Measurements from ENCODE around the gene MARCHF10. TPM values are rescaled to one million over a fixed set of nuclear protein-coding genes. Genes with fewer than 3 reads are reported as not detected.

The MARCHF10 gene
- total RNA-seq, 4 donors from 2014 or later, result 0.29 to 0.81 TPM; not detected in 2

DNA sequence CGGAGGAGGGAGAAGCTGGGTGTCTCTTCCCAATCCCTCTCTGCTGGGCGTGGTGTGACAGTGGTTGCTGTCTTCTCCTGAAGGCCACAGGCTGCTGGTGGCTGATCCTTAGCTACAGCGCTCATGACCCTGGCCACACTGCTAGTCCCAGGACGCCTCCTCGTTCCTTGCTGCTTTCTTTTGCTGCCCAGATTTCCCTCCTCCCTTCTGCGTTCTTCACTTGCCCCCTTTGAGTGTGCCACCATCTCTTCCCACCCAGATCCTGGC is 90.6 kb downstream of the MARCHF10 start:
- no peaks in the 10 kb centered on the region for H3K4me1 ChIP-seq
- no peak for DNase-seq
- TF ChIP-seq CTCF (IDR thresholded peaks at IDR 0.05) (no peak), POLR2A (IDR thresholded peaks at IDR 0.05) (no peak)
- H3K36me3 ChIP-seq, result no peaks in the 10 kb centered on the region
- no peaks in the 10 kb centered on the region for H3K27me3 ChIP-seq
- no peak overlapping the region for H3K27ac ChIP-seq
- 95 to 96% methylated on average over 6 of the region's 6 CpGs for WGBS, 2 donors
- no peaks in the 10 kb centered on the region for H3K9me3 ChIP-seq
- intact Hi-C loops (cut with DNase I), result no loop called here
- no peak overlapping the region for H3K4me3 ChIP-seq (replicated peaks in 1 of 3)

GRCh38 chr17:62716834-62717588 is 91.1 kb downstream of the MARCHF10 start:
- no peak overlapping the region for H3K4me3 ChIP-seq (replicated peaks in 1 of 3)
- no peaks in the 10 kb centered on the region for H3K36me3 ChIP-seq
- no peak for DNase-seq
- H3K9me3 ChIP-seq, result no peaks in the 10 kb centered on the region
- no peaks in the 10 kb centered on the region for H3K4me1 ChIP-seq
- 85 to 92% methylated on average over 15 to 23 of the region's 23 CpGs for WGBS, 2 donors
- intact Hi-C loops (cut with DNase I), result no loop called here
- TF ChIP-seq CTCF (IDR thresholded peaks at IDR 0.05) (no peak), POLR2A (IDR thresholded peaks at IDR 0.05) (no peak)
- no peak overlapping the region for H3K27ac ChIP-seq
- H3K27me3 ChIP-seq, result no peaks in the 10 kb centered on the region

- intact Hi-C loops (cut with DNase I), result no loop called here
- TF ChIP-seq CTCF (IDR thresholded peaks at IDR 0.05) (no peak), POLR2A (IDR thresholded peaks at IDR 0.05) (no peak)
- Histone ChIP-seq H3K27me3 (no peaks in the 10 kb centered on the region), H3K9me3 (no peaks in the 10 kb centered on the region), H3K4me3 (replicated peaks in 1 of 3) (no peak overlapping the region), H3K36me3 (no peaks in the 10 kb centered on the region), H3K4me1 (no peaks in the 10 kb centered on the region), H3K27ac (no peak overlapping the region)
- DNase-seq, result no peak
- WGBS, 2 donors, result 97 to 98% methylated on average over 16 to 18 of the region's 18 CpGs
These were observed 92.2 kb downstream of the MARCHF10 start for GRCh38 chr17:62715882-62716390.

GRCh38 chr17:62714016-62714777 is 93.9 kb downstream of the MARCHF10 start:
- H3K27ac ChIP-seq, result no peak overlapping the region
- no peaks in the 10 kb centered on the region for H3K36me3 ChIP-seq
- intact Hi-C loops (cut with DNase I), result no loop called here
- H3K4me3 ChIP-seq (replicated peaks in 1 of 3), result no peak overlapping the region
- WGBS, 2 donors, result 65 to 68% methylated on average over 8 of the region's 8 CpGs
- TF ChIP-seq CTCF (IDR thresholded peaks at IDR 0.05) (no peak), POLR2A (IDR thresholded peaks at IDR 0.05) (no peak)
- H3K9me3 ChIP-seq, result no peaks in the 10 kb centered on the region
- no peaks in the 10 kb centered on the region for H3K4me1 ChIP-seq
- no peaks in the 10 kb centered on the region for H3K27me3 ChIP-seq
- DNase-seq, result no peak
